Fibroblast of lung (primary cell): ENCODE measurements around the gene DUS3L. TPM values are rescaled to one million over a fixed set of nuclear protein-coding genes. Genes with fewer than 3 reads are reported as not detected.
A peak's percentile ranks its signal among the peaks of the same experiment; 100 is the strongest.

Experiments used
- DNase-seq, 2 donors: peaks; one replicate each; pipeline versions ENCODE4 v3.0.0 to v3.0.0-alpha.2; 2010; ENCODE audit warnings: low read depth in 2 of 2
- H2AFZ ChIP-seq: 2 replicates; pipeline ENCODE4 v1.5.1; 2012; ENCODE audit warnings: low read length, control low read depth, inconsistent platforms
- H3K27ac ChIP-seq: 2 replicates; pipeline ENCODE4 v1.5.1; 2011; ENCODE audit warnings: low read length, control low read depth; ENCODE audit not compliant: insufficient read depth
- H3K27me3 ChIP-seq: 2 replicates; pipeline ENCODE4 v1.5.1; 2011; ENCODE audit warnings: mild to moderate bottlenecking, low read length; ENCODE audit not compliant: control insufficient read depth, insufficient read depth
- H3K36me3 ChIP-seq: 2 replicates; pipeline ENCODE4 v1.5.1; 2011; ENCODE audit warnings: low read length; ENCODE audit not compliant: control insufficient read depth, insufficient read depth
- H3K4me1 ChIP-seq: 2 replicates; pipeline ENCODE4 v1.5.1; 2011; ENCODE audit warnings: low read length; ENCODE audit not compliant: control insufficient read depth, insufficient read depth; ENCODE audit errors: extremely low read depth
- H3K4me2 ChIP-seq: 2 replicates; pipeline ENCODE4 v1.5.1; 2011; ENCODE audit warnings: low read length, control low read depth; ENCODE audit not compliant: insufficient read depth; ENCODE audit errors: extremely low read depth
- H3K4me3 ChIP-seq, 4 experiments: fragments of 200-600 bp in 1 of 4; sonication (generic) in 1 of 4; replicated peaks in 1 of 4; 2 replicates each; pipeline ENCODE4 v1.5.1; 2011 to 2016; ENCODE audit warnings: low read length in 4 of 4, low read depth in 3 of 4, mild to moderate bottlenecking in 3 of 4, control low read depth in 2 of 4, inconsistent platforms in 1 of 4, mixed read lengths in 1 of 4; ENCODE audit not compliant: insufficient read depth in 1 of 4; ENCODE audit errors: control extremely low read depth in 1 of 4
- H3K79me2 ChIP-seq: 2 replicates; pipeline ENCODE4 v1.5.1; 2012; ENCODE audit warnings: mild to moderate bottlenecking, low read length, inconsistent platforms; ENCODE audit not compliant: control insufficient read depth, insufficient read depth
- H3K9ac ChIP-seq: 2 replicates; pipeline ENCODE4 v1.5.1; 2011; ENCODE audit warnings: mild to moderate bottlenecking, low read length, control low read depth; ENCODE audit not compliant: insufficient read depth
- H3K9me3 ChIP-seq: 2 replicates; pipeline ENCODE4 v1.5.1; 2012; ENCODE audit warnings: low read depth, low read length; ENCODE audit not compliant: control insufficient read depth, insufficient read depth
- H4K20me1 ChIP-seq: 2 replicates; pipeline ENCODE4 v1.5.1; 2011; ENCODE audit warnings: low read length; ENCODE audit not compliant: control insufficient read depth, insufficient read depth; ENCODE audit errors: extremely low read depth
- EZH2 ChIP-seq: IDR thresholded peaks from 2 replicates; pipeline ENCODE4 v1.5.1; 2012; ENCODE audit warnings: low read length, control low read depth, mild to moderate bottlenecking; ENCODE audit errors: missing control alignments
- polyA plus RNA-seq, 2 donors: library from polyadenylated mRNA; depleted of rRNA in 1 of 2; stranded (reverse) in 1 of 2; unstranded in 1 of 2; fragments of >200 nt; gene quantifications; 2 replicates each; pipeline ENCODE4 v1.2.1, GENCODE V29; 2011 to 2012; ENCODE audit warnings: missing spikeins in 1 of 2
- total RNA-seq: library from RNA; depleted of rRNA; stranded (reverse); fragments of >200 nt; gene quantifications from 2 replicates; pipeline ENCODE4 v1.2.1, GENCODE V29; 2014
- TF ChIP-seq, protein P1 (sequence below), 2 donors: IDR thresholded peaks in 1 of 2; conservative IDR thresholded peaks in 1 of 2; 1 replicate in 1 of 2; 2 replicates in 1 of 2; pipeline ENCODE4 v1.5.1; 2011 to 2012; ENCODE audit warnings: low read length in 2 of 2, control low read depth in 1 of 2, inconsistent platforms in 1 of 2, low read depth in 1 of 2, mild to moderate bottlenecking in 1 of 2

DUS3L gene
- total and polyA plus RNA-seq, 2 donors (not counting 1 experiment from before 2014, with no cell fraction given), result 8.8 to 18.7 TPM

DNA sequence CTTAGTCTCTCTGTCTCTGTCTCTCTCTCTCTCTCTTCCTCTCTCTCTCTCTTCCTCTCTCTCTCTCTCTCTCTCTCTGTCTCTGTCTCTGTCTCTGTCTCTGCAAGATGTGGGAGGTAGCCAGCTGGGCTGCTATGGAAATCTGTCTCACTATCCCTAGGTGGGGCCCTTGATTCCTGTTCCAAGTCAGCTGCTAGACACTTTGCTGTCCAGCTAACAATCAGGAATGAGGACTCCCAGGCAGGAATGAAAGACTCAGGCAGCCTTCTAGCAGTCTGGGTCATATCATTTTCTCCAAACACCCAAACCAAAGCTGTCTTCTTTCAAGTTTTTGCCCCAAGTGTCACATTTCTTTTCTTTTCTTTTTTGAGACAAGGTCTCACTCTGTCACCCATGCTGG lies 47.3 kb downstream of the DUS3L start:
- Histone ChIP-seq H3K27me3 (no peaks in the 10 kb centered on the region), H3K79me2 (no peaks in the 10 kb centered on the region), H3K4me2 (no peak overlapping the region), H4K20me1 (no peaks in the 10 kb centered on the region), H3K36me3 (no peaks in the 10 kb centered on the region), H2AFZ (no peak overlapping the region), H3K27ac (no peak overlapping the region), H3K9ac (no peak overlapping the region), H3K9me3 (no peaks in the 10 kb centered on the region), H3K4me3 (no peak overlapping the region), H3K4me1 (no peaks in the 10 kb centered on the region)
- no peak for DNase-seq
- TF ChIP-seq, protein P1, sequence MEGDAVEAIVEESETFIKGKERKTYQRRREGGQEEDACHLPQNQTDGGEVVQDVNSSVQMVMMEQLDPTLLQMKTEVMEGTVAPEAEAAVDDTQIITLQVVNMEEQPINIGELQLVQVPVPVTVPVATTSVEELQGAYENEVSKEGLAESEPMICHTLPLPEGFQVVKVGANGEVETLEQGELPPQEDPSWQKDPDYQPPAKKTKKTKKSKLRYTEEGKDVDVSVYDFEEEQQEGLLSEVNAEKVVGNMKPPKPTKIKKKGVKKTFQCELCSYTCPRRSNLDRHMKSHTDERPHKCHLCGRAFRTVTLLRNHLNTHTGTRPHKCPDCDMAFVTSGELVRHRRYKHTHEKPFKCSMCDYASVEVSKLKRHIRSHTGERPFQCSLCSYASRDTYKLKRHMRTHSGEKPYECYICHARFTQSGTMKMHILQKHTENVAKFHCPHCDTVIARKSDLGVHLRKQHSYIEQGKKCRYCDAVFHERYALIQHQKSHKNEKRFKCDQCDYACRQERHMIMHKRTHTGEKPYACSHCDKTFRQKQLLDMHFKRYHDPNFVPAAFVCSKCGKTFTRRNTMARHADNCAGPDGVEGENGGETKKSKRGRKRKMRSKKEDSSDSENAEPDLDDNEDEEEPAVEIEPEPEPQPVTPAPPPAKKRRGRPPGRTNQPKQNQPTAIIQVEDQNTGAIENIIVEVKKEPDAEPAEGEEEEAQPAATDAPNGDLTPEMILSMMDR (conservative IDR thresholded peaks at IDR 0.05 in 1 of 2, IDR thresholded peaks at IDR 0.05 in 1 of 2; ENCODE audit: low read depth in 1 of 2, low read length in 2 of 2), result no peak
- TF ChIP-seq EZH2, result no peak

DNA sequence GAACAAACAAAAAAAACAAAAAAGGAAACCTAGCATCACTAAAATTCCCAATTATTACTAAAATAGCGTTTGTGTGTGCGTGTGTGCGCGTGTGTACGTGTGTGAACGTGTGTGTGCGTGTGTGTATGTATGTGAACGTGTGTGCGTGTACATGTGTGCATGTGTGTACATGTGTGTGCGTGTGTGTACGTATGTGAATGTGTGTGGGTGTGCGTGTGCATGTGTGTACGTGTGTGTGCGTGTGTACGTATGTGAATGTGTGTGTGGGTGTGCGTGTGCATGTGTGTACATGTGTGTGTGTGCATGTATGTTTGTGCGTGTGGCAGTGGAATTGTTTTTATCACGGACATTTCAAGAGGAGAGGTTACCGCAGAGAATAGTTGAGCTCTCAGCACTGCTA lies 48.9 kb downstream of the DUS3L start:
- H3K4me3 ChIP-seq, result no peak overlapping the region
- no peaks in the 10 kb centered on the region for H3K79me2 ChIP-seq

DNA sequence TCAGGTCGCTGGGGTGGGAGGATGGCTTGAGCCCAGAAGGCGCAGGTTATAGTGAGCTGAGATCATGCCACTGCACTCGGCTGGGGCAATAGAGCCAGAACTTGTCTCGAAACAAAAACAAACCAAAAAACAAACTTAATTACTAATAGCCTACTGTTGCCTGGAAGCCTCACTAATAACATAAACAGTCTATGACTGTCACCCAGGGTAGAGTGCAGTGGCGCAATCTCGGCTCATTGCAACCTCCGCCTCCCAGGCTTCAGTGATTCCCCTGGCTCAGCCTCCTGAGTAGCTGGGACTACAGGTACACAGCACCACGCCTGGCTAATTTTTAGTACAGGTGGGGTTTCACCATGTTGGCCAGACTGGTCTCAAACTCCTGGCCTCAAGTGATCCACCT lies 52.5 kb downstream of the DUS3L start:
- peak in 1 of 2 donors; percentile 9 for DNase-seq
- Histone ChIP-seq H3K27me3 (no peaks in the 10 kb centered on the region), H2AFZ (no peak overlapping the region), H3K27ac (no peak overlapping the region), H3K9me3 (no peaks in the 10 kb centered on the region), H3K36me3 (no peaks in the 10 kb centered on the region), H3K4me3 (no peak overlapping the region), H4K20me1 (no peaks in the 10 kb centered on the region), H3K4me2 (no peak overlapping the region), H3K79me2 (no peaks in the 10 kb centered on the region), H3K9ac (no peak overlapping the region), H3K4me1 (no peaks in the 10 kb centered on the region)
- no peak for TF ChIP-seq EZH2
- TF ChIP-seq, protein P1 (conservative IDR thresholded peaks at IDR 0.05 in 1 of 2, IDR thresholded peaks at IDR 0.05 in 1 of 2; ENCODE audit: low read depth in 1 of 2, low read length in 2 of 2), result no peak

More for the DNA sequence above, 48.9 kb downstream of the DUS3L start:
- Histone ChIP-seq H4K20me1 (no peaks in the 10 kb centered on the region), H3K27me3 (no peaks in the 10 kb centered on the region), H3K4me1 (no peaks in the 10 kb centered on the region), H3K9me3 (no peaks in the 10 kb centered on the region), H3K36me3 (no peaks in the 10 kb centered on the region), H3K9ac (no peak overlapping the region), H3K27ac (no peak overlapping the region), H3K4me2 (no peak overlapping the region), H2AFZ (no peak overlapping the region)
- TF ChIP-seq, protein P1 (conservative IDR thresholded peaks at IDR 0.05 in 1 of 2, IDR thresholded peaks at IDR 0.05 in 1 of 2; ENCODE audit: low read depth in 1 of 2, low read length in 2 of 2), result no peak
- TF ChIP-seq EZH2, result no peak
- no peak for DNase-seq

Other genes starting within 250 kb of the DUS3L start
- under 0.01 and 0.17 TPM in 2 replicates for gene TINCR, start 223.2 kb downstream of the DUS3L start, total RNA-seq
- gene TINCR, start 223.2 kb downstream of the DUS3L start, polyA plus RNA-seq, result 0.02 and 0.06 TPM in 2 replicates
- 29.0 and 35.8 TPM in 2 replicates for gene SAFB2, start 168.4 kb downstream of the DUS3L start, total RNA-seq
- 16.9 and 21.3 TPM in 2 replicates for gene SAFB2, start 168.4 kb downstream of the DUS3L start, polyA plus RNA-seq
- gene SAFB, start 168.1 kb downstream of the DUS3L start, total RNA-seq, result 48.5 and 51.0 TPM in 2 replicates
- gene SAFB, start 168.1 kb downstream of the DUS3L start, polyA plus RNA-seq, result 28.0 and 34.3 TPM in 2 replicates
- gene MICOS13, start 110.6 kb downstream of the DUS3L start, total RNA-seq, result 29.3 and 73.5 TPM in 2 replicates
- gene MICOS13, start 110.6 kb downstream of the DUS3L start, polyA plus RNA-seq, result 20.7 and 20.8 TPM in 2 replicates
- 11.0 and 13.0 TPM in 2 replicates for gene HSD11B1L, start 110.1 kb downstream of the DUS3L start, total RNA-seq
- gene HSD11B1L, start 110.1 kb downstream of the DUS3L start, polyA plus RNA-seq, result 3.1 and 5.1 TPM in 2 replicates
- gene RPL36, start 100.9 kb downstream of the DUS3L start, total RNA-seq, result 634 and 864 TPM in 2 replicates
- gene RPL36, start 100.9 kb downstream of the DUS3L start, polyA plus RNA-seq, result 341 and 394 TPM in 2 replicates
- 149 and 172 TPM in 2 replicates for gene LONP1, start 71.0 kb downstream of the DUS3L start, total RNA-seq
- gene LONP1, start 71.0 kb downstream of the DUS3L start, polyA plus RNA-seq, result 29.8 and 37.3 TPM in 2 replicates
- gene CATSPERD, start 70.5 kb downstream of the DUS3L start, total RNA-seq, result not detected in 2 replicates
- gene CATSPERD, start 70.5 kb downstream of the DUS3L start, polyA plus RNA-seq, result not detected in 2 replicates
- 0.17 and 0.26 TPM in 2 replicates for gene PRR22, start 6.4 kb downstream of the DUS3L start, total RNA-seq
- gene PRR22, start 6.4 kb downstream of the DUS3L start, polyA plus RNA-seq, result 0.15 and 0.23 TPM in 2 replicates
- 0.50 and 0.51 TPM in 2 replicates for gene NRTN, start 13.9 kb upstream of the DUS3L start, total RNA-seq
- 0.07 and 0.11 TPM in 2 replicates for gene NRTN, start 13.9 kb upstream of the DUS3L start, polyA plus RNA-seq
- gene FUT6, start 48.5 kb upstream of the DUS3L start, total RNA-seq, result not detected in 2 replicates
- not detected in 2 replicates for gene FUT6, start 48.5 kb upstream of the DUS3L start, polyA plus RNA-seq
- gene FUT3, start 60.3 kb upstream of the DUS3L start, total RNA-seq, result not detected in 2 replicates
- not detected in 2 replicates for gene FUT3, start 60.3 kb upstream of the DUS3L start, polyA plus RNA-seq
- gene FUT5, start 79.4 kb upstream of the DUS3L start, total RNA-seq, result not detected in 2 replicates
- gene FUT5, start 79.4 kb upstream of the DUS3L start, polyA plus RNA-seq, result not detected in 2 replicates
- 212 and 271 TPM in 2 replicates for gene NDUFA11, start 112.6 kb upstream of the DUS3L start, total RNA-seq
- gene NDUFA11, start 112.6 kb upstream of the DUS3L start, polyA plus RNA-seq, result 271 and 332 TPM in 2 replicates
- 6.4 and 8.3 TPM in 2 replicates for gene VMAC, start 113.7 kb upstream of the DUS3L start, total RNA-seq
- gene VMAC, start 113.7 kb upstream of the DUS3L start, polyA plus RNA-seq, result 1.1 and 1.7 TPM in 2 replicates
- 2.6 and 7.3 TPM in 2 replicates for gene CAPS, start 123.1 kb upstream of the DUS3L start, total RNA-seq
- gene CAPS, start 123.1 kb upstream of the DUS3L start, polyA plus RNA-seq, result 0.77 and 1.6 TPM in 2 replicates
- gene RANBP3, start 187.0 kb upstream of the DUS3L start, total RNA-seq, result 32.1 and 39.8 TPM in 2 replicates
- gene RANBP3, start 187.0 kb upstream of the DUS3L start, polyA plus RNA-seq, result 59.4 and 72.9 TPM in 2 replicates